SK-N-SH (cell line): Measurements from ENCODE around the gene MYO9A. TPM values are rescaled to one million over a fixed set of nuclear protein-coding genes. Genes with fewer than 3 reads are reported as not detected.

Experiments
- CTCF ChIA-PET: fragments of 300-600, 350-600 bp; formaldehyde crosslinking; extraction: SDS; loops from one replicate; lab custom pipeline; 2021; lab: Yijun Ruan, JAX
- POLR2A ChIA-PET: fragments of 350-600 bp; sonication (Branson Sonifier 250); formaldehyde crosslinking; extraction: SDS; loops from one replicate; lab custom pipeline; 2020; ENCODE audit warnings: antibody characterized with exemption, inconsistent platforms; lab: Yijun Ruan, JAX
- DNase-seq: peaks from one replicate; pipeline ENCODE4 v3.0.0; 2012
- H2AFZ ChIP-seq: fragments of 200-600 bp; sonication (generic); 2 replicates; pipeline ENCODE4 v1.8.1; 2016; ENCODE audit warnings: antibody characterized with exemption, mild to moderate bottlenecking, low read depth
- H3F3A ChIP-seq: fragments of 200-600 bp; sonication (generic); replicated peaks from 2 replicates; pipeline ENCODE3; 2016; ENCODE audit warnings: antibody characterized with exemption, mild to moderate bottlenecking; ENCODE audit not compliant: insufficient read depth
- H3K27ac ChIP-seq, 2 experiments: fragments of 200-500 bp in 1 of 2; fragments of 200-600 bp in 1 of 2; sonication (Bioruptor generic) in 1 of 2; sonication (generic), shearing (Covaris generic) in 1 of 2; 2 replicates each; pipeline versions ENCODE4 v1.5.1 to v1.6.1; 2014 to 2016; ENCODE audit warnings: low read depth in 2 of 2, inconsistent platforms in 1 of 2, low read length in 1 of 2, mild to moderate bottlenecking in 1 of 2, mixed read lengths in 1 of 2
- H3K27me3 ChIP-seq: fragments of 200-600 bp; sonication (generic), shearing (Covaris generic); 2 replicates; pipeline ENCODE4 v1.6.1; 2016; ENCODE audit warnings: mixed run types; ENCODE audit not compliant: insufficient read depth
- H3K36me3 ChIP-seq, 2 experiments: fragments of 200-500 bp in 1 of 2; fragments of 200-600 bp in 1 of 2; sonication (Bioruptor generic) in 1 of 2; sonication (generic) in 1 of 2; replicated peaks in 1 of 2; 2 replicates each; pipeline versions ENCODE3 to v1.5.1; 2014 to 2016; ENCODE audit warnings: low read length in 1 of 2, mild to moderate bottlenecking in 1 of 2; ENCODE audit not compliant: insufficient read depth in 2 of 2, control insufficient read depth in 1 of 2
- H3K4me1 ChIP-seq, 2 experiments: fragments of 200-500 bp in 1 of 2; fragments of 200-600 bp in 1 of 2; sonication (Bioruptor generic) in 1 of 2; sonication (generic), shearing (Covaris generic) in 1 of 2; 2 replicates each; pipeline versions ENCODE4 v1.5.1 to v1.6.1; 2014 to 2016; ENCODE audit warnings: low read depth in 1 of 2, low read length in 1 of 2, mixed run types in 1 of 2; ENCODE audit not compliant: insufficient read depth in 2 of 2, control insufficient read depth in 1 of 2
- H3K4me2 ChIP-seq: fragments of 200-600 bp; sonication (generic), shearing (Covaris generic); 2 replicates; pipeline ENCODE4 v1.6.1; 2017; ENCODE audit warnings: mixed run types
- H3K4me3 ChIP-seq, 2 experiments: fragments of 200-500 bp in 1 of 2; fragments of 200-600 bp in 1 of 2; sonication (Bioruptor generic) in 1 of 2; sonication (generic), shearing (Covaris generic) in 1 of 2; 2 replicates each; pipeline versions ENCODE4 v1.5.1 to v1.8.1; 2014 to 2016; ENCODE audit warnings: low read depth in 2 of 2, inconsistent platforms in 1 of 2, low read length in 1 of 2, mild to moderate bottlenecking in 1 of 2, mixed read lengths in 1 of 2, moderate library complexity in 1 of 2
- H3K79me2 ChIP-seq: fragments of 200-600 bp; sonication (generic); 2 replicates; pipeline ENCODE4 v1.8.1; 2017; ENCODE audit warnings: mild to moderate bottlenecking; ENCODE audit not compliant: insufficient read depth
- H3K9ac ChIP-seq: fragments of 200-600 bp; sonication (generic); 2 replicates; pipeline ENCODE4 v1.6.1; 2017; ENCODE audit warnings: mixed run types
- H3K9me2 ChIP-seq: fragments of 200-600 bp; sonication (generic); 2 replicates; pipeline ENCODE4 v1.6.1; 2017; ENCODE audit warnings: mixed run types
- H3K9me3 ChIP-seq: fragments of 200-600 bp; sonication (generic); 2 replicates; pipeline ENCODE4 v1.6.1; 2017; ENCODE audit warnings: mixed run types, mild to moderate bottlenecking, moderate library complexity
- H4K20me1 ChIP-seq: fragments of 200-600 bp; sonication (generic); 2 replicates; pipeline ENCODE4 v1.6.1; 2017; ENCODE audit warnings: mild to moderate bottlenecking, mixed run types; ENCODE audit not compliant: insufficient read depth
- CTCF ChIP-seq: fragments of 200-600 bp; sonication (generic); IDR thresholded peaks from 2 replicates; pipeline ENCODE4 v1.6.1; 2017; ENCODE audit warnings: antibody characterized with exemption, mild to moderate bottlenecking, moderate library complexity
- MEF2A ChIP-seq: IDR thresholded peaks from 2 replicates; pipeline ENCODE4 v1.4.0; 2012; ENCODE audit warnings: low read depth, borderline replicate concordance
- SMC3 ChIP-seq: IDR thresholded peaks from 2 replicates; pipeline ENCODE4 v1.6.1; 2012; ENCODE audit warnings: low read depth, low read length, improper control_type of control experiment
- USF1 ChIP-seq: IDR thresholded peaks from 2 replicates; pipeline ENCODE4 v1.4.0; 2012; ENCODE audit warnings: low read depth, borderline replicate concordance
- WGBS: methylation state at CpG from one replicate; pipeline ENCODE4 v1.1.6; 2017; ENCODE audit warnings: low lambda C conversion rate; 5-methylcytosine and 5-hydroxymethylcytosine counted together
- polyA plus RNA-seq, 3 experiments: library from polyadenylated mRNA; depleted of rRNA; stranded (reverse); fragments of >200 nt; gene quantifications; 2 replicates each; pipeline ENCODE4 v1.2.3, GENCODE V29; 2012

MYO9A gene
- polyA plus RNA-seq, 1 of the 3 experiments (the other 2 are of a cell fraction): 4.1 TPM

GRCh38 chr15:71802770-71803169, 315.2 kb downstream of the MYO9A start:
- ChIA-PET CTCF (interaction anchor here (0.5 to 5.4 kb wide), 13 partner anchors 11 to 414 kb away, joined by 3 to 57 read pairs (median 9); no protein-coding TSS in a partner anchor), POLR2A (no interaction called here)
- H3K9ac ChIP-seq: no peak overlapping the region
- H3F3A ChIP-seq: peaks cover 3% of the 10 kb centered on the region
- H3K4me3 ChIP-seq: no peak overlapping the region
- H3K4me1 ChIP-seq: peaks cover 16 to 21% of the 10 kb centered on the region in 2 experiments; a peak in 3 of 4 replicates
- no peaks in the 10 kb centered on the region for H3K79me2 ChIP-seq
- 93% methylated on average over 21 of the region's 21 CpGs for WGBS
- H4K20me1 ChIP-seq: no peaks in the 10 kb centered on the region
- no peaks in the 10 kb centered on the region for H3K9me2 ChIP-seq
- no peak for DNase-seq
- no peaks in the 10 kb centered on the region for H3K9me3 ChIP-seq
- H3K36me3 ChIP-seq: no peaks in the 10 kb centered on the region
- H3K27me3 ChIP-seq: no peaks in the 10 kb centered on the region
- peak; percentile 50 for TF ChIP-seq CTCF
- no peak for TF ChIP-seq SMC3
- TF ChIP-seq MEF2A: no peak
- H2AFZ ChIP-seq: no peak overlapping the region
- H3K27ac ChIP-seq: no peak overlapping the region
- no peak overlapping the region for H3K4me2 ChIP-seq

GRCh38 chr15:71801935-71802655, 315.9 kb downstream of the MYO9A start:
- ChIA-PET CTCF (interaction anchor here (0.5 to 5.4 kb wide), 43 partner anchors 11 to 543 kb away, joined by 3 to 57 read pairs (median 4); no protein-coding TSS in a partner anchor), POLR2A (no interaction called here)
- no peak overlapping the region for H2AFZ ChIP-seq
- no peak overlapping the region for H3K9ac ChIP-seq
- H3K79me2 ChIP-seq: no peaks in the 10 kb centered on the region
- no peak overlapping the region for H3K27ac ChIP-seq
- TF ChIP-seq USF1: no peak
- 92% methylated on average over 19 of the region's 24 CpGs for WGBS
- H3F3A ChIP-seq: peaks cover 3% of the 10 kb centered on the region
- no peaks in the 10 kb centered on the region for H3K36me3 ChIP-seq
- peaks cover 10 to 15% of the 10 kb centered on the region in 2 experiments; a peak in 3 of 4 replicates for H3K4me1 ChIP-seq
- H3K9me2 ChIP-seq: no peaks in the 10 kb centered on the region
- no peaks in the 10 kb centered on the region for H3K9me3 ChIP-seq
- no peak overlapping the region for H3K4me2 ChIP-seq
- H4K20me1 ChIP-seq: no peaks in the 10 kb centered on the region
- no peaks in the 10 kb centered on the region for H3K27me3 ChIP-seq
- H3K4me3 ChIP-seq: no peak overlapping the region
- no peak for DNase-seq
